Ascending aorta (tissue), 2 donors: ENCODE results near the gene WFDC8. TPM values are rescaled to one million over a fixed set of nuclear protein-coding genes. Genes with fewer than 3 reads are reported as not detected.
"Not testable (repeated sequence)": the region's sequence is repeated elsewhere in the genome, so short reads cannot be mapped to it uniquely, and the experiment has no call there.

ENCODE experiments used
- DNase-seq, 2 donors: peaks; one replicate each; pipeline ENCODE4 v3.0.0-alpha.2; 2019; ENCODE audit warnings: low spot score in 2 of 2
- H3K27ac ChIP-seq, 2 donors: fragments of 200-600 bp; sonication (generic); one replicate each; pipeline ENCODE4 v1.5.1; 2016 to 2017; ENCODE audit warnings: mild to moderate bottlenecking in 1 of 2
- H3K27me3 ChIP-seq: fragments of 200-600 bp; sonication (generic); one replicate; pipeline ENCODE4 v1.5.1; 2017
- H3K36me3 ChIP-seq, 2 donors: fragments of 200-600 bp; sonication (generic); one replicate each; pipeline ENCODE4 v1.5.1; 2016
- H3K4me1 ChIP-seq, 2 donors: fragments of 200-600 bp; sonication (generic); one replicate each; pipeline ENCODE4 v1.5.1; 2016 to 2017; ENCODE audit warnings: mild to moderate bottlenecking in 1 of 2
- H3K4me3 ChIP-seq, 2 donors: fragments of 200-600 bp; sonication (generic); one replicate each; pipeline ENCODE4 v1.5.1; 2016 to 2017; ENCODE audit warnings: mild to moderate bottlenecking in 1 of 2
- H3K9me3 ChIP-seq, 2 donors: fragments of 200-600 bp; sonication (generic); one replicate each; pipeline ENCODE4 v1.5.1; 2016
- CTCF ChIP-seq, 3 experiments: fragments of 200-600 bp in 2 of 3; fragments of 450-650 bp in 1 of 3; sonication (generic) in 2 of 3; IDR thresholded peaks; one replicate each; pipeline ENCODE4 v1.5.1; 2016 to 2019; ENCODE audit warnings: antibody characterized with exemption in 3 of 3, mild to moderate bottlenecking in 1 of 3, moderate library complexity in 1 of 3
- intact Hi-C: fragments of 100-400 bp; cut with DNase I; formaldehyde crosslinking; loops from one replicate; pipeline ENCODE4 v1.15.1; 2023
- total RNA-seq: library from RNA; depleted of rRNA; stranded (reverse); fragments of >200 nt; gene quantifications from one replicate; pipeline ENCODE4 v1.1.0, GENCODE V29; 2016

The WFDC8 gene
- total RNA-seq, 1 donor from 2014 or later: not detected

DNA sequence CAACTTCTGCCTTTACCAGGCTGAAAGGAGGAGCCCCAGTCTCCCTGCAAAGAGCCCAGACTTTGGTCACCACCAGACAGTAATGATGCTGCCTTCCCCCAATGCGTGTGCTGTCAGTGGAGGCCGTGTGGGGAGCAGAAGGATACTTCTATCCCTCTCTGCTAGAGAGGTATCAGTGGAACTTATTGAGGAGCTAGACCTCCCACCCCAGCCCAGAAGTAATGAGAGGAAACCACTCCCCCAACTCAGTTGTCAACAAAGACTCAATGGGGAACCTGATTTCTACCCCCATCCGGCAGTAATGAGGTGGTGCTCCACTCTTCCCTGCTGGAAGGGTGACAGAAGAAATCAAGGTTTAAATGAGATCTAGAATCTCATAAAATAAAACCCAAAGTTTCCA lies 4.4 kb upstream of the WFDC8 start:
- Histone ChIP-seq H3K4me1 (no peaks in the 10 kb centered on the region), H3K4me3 (no peak overlapping the region), H3K27ac (no peak overlapping the region), H3K36me3 (no peaks in the 10 kb centered on the region), H3K27me3 (no peaks in the 10 kb centered on the region), H3K9me3 (no peaks in the 10 kb centered on the region)
- no peak for TF ChIP-seq CTCF (IDR thresholded peaks at IDR 0.05)
- no peak for DNase-seq
- intact Hi-C loops: no loop called here

DNA sequence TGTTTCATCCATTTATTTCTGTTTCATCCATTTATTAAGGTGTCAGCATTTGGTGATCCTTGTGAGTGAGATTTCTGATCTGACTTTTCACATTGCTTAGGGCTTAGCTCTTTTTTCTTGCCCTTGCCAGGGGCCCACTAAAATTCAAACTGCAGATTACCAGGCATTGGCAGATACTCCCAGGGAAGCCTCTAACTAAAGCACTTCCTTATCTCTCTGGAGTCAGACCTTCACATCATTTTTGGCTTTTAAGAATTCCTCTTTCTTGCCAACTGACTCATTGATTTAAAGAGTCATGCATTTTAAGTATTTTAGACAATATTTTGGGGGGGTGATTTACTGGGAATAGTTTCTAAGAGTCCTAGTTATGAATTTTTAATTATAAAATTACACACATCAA lies 2.6 kb upstream of the WFDC8 start:
- no peak overlapping the region for H3K4me3 ChIP-seq
- no peaks in the 10 kb centered on the region for H3K27me3 ChIP-seq
- no peaks in the 10 kb centered on the region for H3K36me3 ChIP-seq
- no peak for TF ChIP-seq CTCF (IDR thresholded peaks at IDR 0.05)
- intact Hi-C loops: no loop called here
- no peak overlapping the region for H3K27ac ChIP-seq
- H3K4me1 ChIP-seq: no peaks in the 10 kb centered on the region
- no peaks in the 10 kb centered on the region for H3K9me3 ChIP-seq
- no peak for DNase-seq

GRCh38 chr20:45578231-45578630 lies 853 bp downstream of the WFDC8 start:
- no peaks in the 10 kb centered on the region for H3K27me3 ChIP-seq
- intact Hi-C loops: no loop called here
- no peak for DNase-seq
- no peak for TF ChIP-seq CTCF (IDR thresholded peaks at IDR 0.05)
- no peak overlapping the region for H3K27ac ChIP-seq
- H3K9me3 ChIP-seq: no peaks in the 10 kb centered on the region
- no peaks in the 10 kb centered on the region for H3K36me3 ChIP-seq
- no peak overlapping the region for H3K4me3 ChIP-seq
- H3K4me1 ChIP-seq: no peaks in the 10 kb centered on the region

- Histone ChIP-seq H3K4me3 (no peak overlapping the region), H3K4me1 (no peaks in the 10 kb centered on the region), H3K9me3 (no peaks in the 10 kb centered on the region), H3K36me3 (no peaks in the 10 kb centered on the region), H3K27me3 (no peaks in the 10 kb centered on the region), H3K27ac (no peak overlapping the region)
- intact Hi-C loops: no loop called here
- no peak for DNase-seq
- no peak for TF ChIP-seq CTCF (IDR thresholded peaks at IDR 0.05)
Observed at GRCh38 chr20:45576995-45577394, 2.1 kb downstream of the WFDC8 start.

- H3K27me3 ChIP-seq: no peaks in the 10 kb centered on the region
- no peak overlapping the region for H3K27ac ChIP-seq
- no peaks in the 10 kb centered on the region for H3K4me1 ChIP-seq
- H3K9me3 ChIP-seq: no peaks in the 10 kb centered on the region
- no peak for DNase-seq
- intact Hi-C loops: no loop called here
- no peaks in the 10 kb centered on the region for H3K36me3 ChIP-seq
- no peak for TF ChIP-seq CTCF (IDR thresholded peaks at IDR 0.05)
- no peak overlapping the region for H3K4me3 ChIP-seq
Observed at GRCh38 chr20:45575931-45576330, 3.2 kb downstream of the WFDC8 start.

DNA sequence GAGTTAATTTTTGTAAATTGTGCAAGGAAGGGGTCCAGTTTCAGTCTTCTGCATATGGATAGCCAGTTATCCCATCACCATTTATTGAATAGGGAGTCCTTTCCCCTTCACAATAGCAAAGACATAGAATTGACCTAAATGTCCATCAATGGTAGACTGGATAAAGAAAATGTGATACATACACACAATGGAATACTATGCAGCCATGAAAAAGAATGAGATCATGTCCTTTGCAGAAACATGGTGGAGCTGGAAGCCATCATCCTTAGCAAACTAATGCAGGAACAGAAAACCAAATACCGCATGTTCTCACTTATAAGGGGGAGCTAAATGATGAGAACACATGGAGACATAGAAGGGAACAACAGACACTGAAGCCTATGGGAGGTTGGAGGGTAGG lies 9.4 kb downstream of the WFDC8 start:
- H3K4me3 ChIP-seq, H3K4me1 ChIP-seq, H3K9me3 ChIP-seq, H3K36me3 ChIP-seq, intact Hi-C loops, DNase-seq, H3K27me3 ChIP-seq, H3K27ac ChIP-seq: not testable (repeated sequence)
